HepG2 (cell line): Measurements from ENCODE around the gene TH. TPM values are rescaled to one million over a fixed set of nuclear protein-coding genes. Genes with fewer than 3 reads are reported as not detected.
A peak's percentile ranks its signal among the peaks of the same experiment; 100 is the strongest.

Source experiments
- CBX5 ChIP-seq: sonication (generic); formaldehyde crosslinking; IDR thresholded peaks from 2 replicates; pipeline ENCODE4 v1.4.0; 2020; ENCODE audit warnings: missing genetic modification reagents, borderline replicate concordance
- GABPA ChIP-seq, 2 experiments: IDR thresholded peaks; 2 replicates each; pipeline ENCODE4 v1.6.1; 2011 to 2016; ENCODE audit warnings: low read depth in 2 of 2, low read length in 1 of 2, missing biosample characterization in 1 of 2, missing genetic modification characterization in 1 of 2
- KAT7 ChIP-seq: IDR thresholded peaks from 2 replicates; pipeline ENCODE4 v1.6.1; 2018; ENCODE audit warnings: borderline replicate concordance, missing compliant biosample characterization
- MXD1 ChIP-seq: sonication (generic); formaldehyde crosslinking; IDR thresholded peaks from 2 replicates; pipeline ENCODE4 v1.4.0; 2020; ENCODE audit warnings: mild to moderate bottlenecking, missing genetic modification reagents
- SMAD9 ChIP-seq: sonication (generic); formaldehyde crosslinking; IDR thresholded peaks from 2 replicates; pipeline ENCODE4 v1.5.1; 2020; ENCODE audit warnings: mild to moderate bottlenecking, missing genetic modification reagents
- ZKSCAN8 ChIP-seq: IDR thresholded peaks from 2 replicates; pipeline ENCODE4 v1.6.1; 2016; ENCODE audit warnings: borderline replicate concordance, missing genetic modification reagents, missing compliant biosample characterization
- ZMYM4 ChIP-seq: sonication (generic); formaldehyde crosslinking; IDR thresholded peaks from 2 replicates; pipeline ENCODE4 v1.8.1; 2023; ENCODE audit warnings: mild to moderate bottlenecking, missing genetic modification reagents
- ZNF354B ChIP-seq: sonication (generic); formaldehyde crosslinking; IDR thresholded peaks from 2 replicates; pipeline ENCODE4 v1.8.0; 2022; ENCODE audit warnings: mild to moderate bottlenecking, missing genetic modification reagents
- ZNF607 ChIP-seq: sonication (generic); formaldehyde crosslinking; IDR thresholded peaks from 2 replicates; pipeline ENCODE4 v1.5.1; 2020; ENCODE audit warnings: missing genetic modification reagents, mild to moderate bottlenecking, borderline replicate concordance
- ZNF724P ChIP-seq: sonication (generic); formaldehyde crosslinking; IDR thresholded peaks from 2 replicates; pipeline ENCODE4 v1.8.0; 2022; ENCODE audit warnings: missing genetic modification reagents, borderline replicate concordance
- ZNF770 ChIP-seq: sonication (generic); formaldehyde crosslinking; IDR thresholded peaks from 2 replicates; pipeline ENCODE4 v1.5.0; 2020; ENCODE audit warnings: mild to moderate bottlenecking, missing genetic modification reagents
- polyA plus RNA-seq, 8 experiments: library from polyadenylated mRNA; depleted of rRNA in 3 of 8; stranded (reverse) in 7 of 8; unstranded in 1 of 8; fragments of >200 nt; fragmentation: Illumina TruSeq in 4 of 8; extraction: Trizol in 4 of 8; gene quantifications; 2 replicates each; pipeline versions ENCODE4 v1.2.1 to v1.2.3, GENCODE V29; 2011 to 2016; ENCODE audit warnings: low read depth in 4 of 8, missing spikeins in 1 of 8, mixed read lengths in 1 of 8; ENCODE audit not compliant: insufficient read depth in 1 of 8
- total RNA-seq, 5 experiments: library from RNA; depleted of rRNA; stranded (reverse); fragments of >200 nt; fragmentation: Illumina TruSeq; extraction: Trizol; gene quantifications; 2 replicates each; pipeline ENCODE4 v1.2.3, GENCODE V29; 2016; ENCODE audit warnings: low read depth in 1 of 5
- TF ChIP-seq, protein P1 (sequence below): sonication (generic); formaldehyde crosslinking; IDR thresholded peaks from 2 replicates; pipeline ENCODE4 v1.4.0; 2020; ENCODE audit warnings: missing genetic modification reagents, mild to moderate bottlenecking, borderline replicate concordance
- TF ChIP-seq, protein P2 (sequence below), 2 experiments: sonication (generic) in 1 of 2; formaldehyde crosslinking in 1 of 2; IDR thresholded peaks; 2 replicates each; pipeline versions ENCODE4 v1.5.1 to v1.6.1; 2011 to 2020; ENCODE audit warnings: borderline replicate concordance in 1 of 2, low read depth in 1 of 2, low read length in 1 of 2, mild to moderate bottlenecking in 1 of 2, missing genetic modification reagents in 1 of 2, moderate library complexity in 1 of 2
- TF ChIP-seq, protein P3 (sequence below): sonication (generic); formaldehyde crosslinking; IDR thresholded peaks from 2 replicates; pipeline ENCODE4 v1.4.0; 2020; ENCODE audit warnings: missing genetic modification reagents
- TF ChIP-seq, protein P4 (sequence below): sonication (generic); formaldehyde crosslinking; IDR thresholded peaks from 2 replicates; pipeline ENCODE4 v1.8.0; 2022; ENCODE audit warnings: mild to moderate bottlenecking, missing genetic modification reagents; ENCODE audit not compliant: insufficient replicate concordance

Gene TH
- total and polyA plus RNA-seq, 2 of the 13 experiments (the other 11 are each of a cell fraction or from before 2014, with no cell fraction given) = 0.36 TPM; not detected in 1

DNA sequence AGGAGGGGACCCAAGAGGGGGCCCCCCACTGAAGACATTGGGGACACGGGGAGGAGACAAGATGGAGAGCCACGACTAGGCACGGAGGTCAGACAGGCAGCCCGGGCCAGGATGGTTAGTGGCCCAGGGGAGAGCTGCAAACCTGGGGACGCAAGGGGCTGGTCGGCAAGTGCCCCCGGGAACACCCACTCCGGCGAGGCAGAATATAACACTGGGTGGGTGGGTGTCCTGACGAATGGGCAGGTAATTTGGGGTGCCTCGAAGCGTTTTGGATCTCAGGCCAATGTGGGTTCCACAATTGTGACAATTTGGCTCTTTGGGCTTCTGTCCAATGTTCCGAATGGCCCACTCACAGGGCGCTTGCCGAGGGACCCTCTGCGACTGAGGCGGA lies 42.3 kb downstream of the TH start (continued):
- TF ChIP-seq, protein P1, sequence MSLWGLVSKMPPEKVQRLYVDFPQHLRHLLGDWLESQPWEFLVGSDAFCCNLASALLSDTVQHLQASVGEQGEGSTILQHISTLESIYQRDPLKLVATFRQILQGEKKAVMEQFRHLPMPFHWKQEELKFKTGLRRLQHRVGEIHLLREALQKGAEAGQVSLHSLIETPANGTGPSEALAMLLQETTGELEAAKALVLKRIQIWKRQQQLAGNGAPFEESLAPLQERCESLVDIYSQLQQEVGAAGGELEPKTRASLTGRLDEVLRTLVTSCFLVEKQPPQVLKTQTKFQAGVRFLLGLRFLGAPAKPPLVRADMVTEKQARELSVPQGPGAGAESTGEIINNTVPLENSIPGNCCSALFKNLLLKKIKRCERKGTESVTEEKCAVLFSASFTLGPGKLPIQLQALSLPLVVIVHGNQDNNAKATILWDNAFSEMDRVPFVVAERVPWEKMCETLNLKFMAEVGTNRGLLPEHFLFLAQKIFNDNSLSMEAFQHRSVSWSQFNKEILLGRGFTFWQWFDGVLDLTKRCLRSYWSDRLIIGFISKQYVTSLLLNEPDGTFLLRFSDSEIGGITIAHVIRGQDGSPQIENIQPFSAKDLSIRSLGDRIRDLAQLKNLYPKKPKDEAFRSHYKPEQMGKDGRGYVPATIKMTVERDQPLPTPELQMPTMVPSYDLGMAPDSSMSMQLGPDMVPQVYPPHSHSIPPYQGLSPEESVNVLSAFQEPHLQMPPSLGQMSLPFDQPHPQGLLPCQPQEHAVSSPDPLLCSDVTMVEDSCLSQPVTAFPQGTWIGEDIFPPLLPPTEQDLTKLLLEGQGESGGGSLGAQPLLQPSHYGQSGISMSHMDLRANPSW (CRISPR knock-in tag) = no peak
- TF ChIP-seq ZMYM4 (CRISPR knock-in tag) (no peak), ZKSCAN8 (CRISPR knock-in tag) (no peak), CBX5 (no peak), ZNF724P (peak; percentile 55; the same call in 1 of the 2 replicates), MXD1 (CRISPR knock-in tag) (no peak), GABPA (IDR thresholded peaks at IDR 0.05; ENCODE audit: low read depth, low read length) (no peak), GABPA (CRISPR knock-in tag; IDR thresholded peaks at IDR 0.05; ENCODE audit: low read depth) (no peak), ZNF354B (CRISPR knock-in tag) (no peak), ZNF607 (CRISPR knock-in tag) (peak; percentile 20; the same call in 1 of the 2 replicates), KAT7 (CRISPR knock-in tag) (no peak), SMAD9 (CRISPR knock-in tag) (no peak), ZNF770 (CRISPR knock-in tag) (no peak)
- TF ChIP-seq, protein P2, sequence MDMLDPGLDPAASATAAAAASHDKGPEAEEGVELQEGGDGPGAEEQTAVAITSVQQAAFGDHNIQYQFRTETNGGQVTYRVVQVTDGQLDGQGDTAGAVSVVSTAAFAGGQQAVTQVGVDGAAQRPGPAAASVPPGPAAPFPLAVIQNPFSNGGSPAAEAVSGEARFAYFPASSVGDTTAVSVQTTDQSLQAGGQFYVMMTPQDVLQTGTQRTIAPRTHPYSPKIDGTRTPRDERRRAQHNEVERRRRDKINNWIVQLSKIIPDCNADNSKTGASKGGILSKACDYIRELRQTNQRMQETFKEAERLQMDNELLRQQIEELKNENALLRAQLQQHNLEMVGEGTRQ (IDR thresholded peaks at IDR 0.05; ENCODE audit: low read depth, low read length) = no peak
- TF ChIP-seq, protein P2 (CRISPR knock-in tag; IDR thresholded peaks at IDR 0.05; ENCODE audit: borderline replicate concordance) = 0 out of 2 replicates have a peak, but pooled peaks have one; percentile 7
- TF ChIP-seq, protein P3, sequence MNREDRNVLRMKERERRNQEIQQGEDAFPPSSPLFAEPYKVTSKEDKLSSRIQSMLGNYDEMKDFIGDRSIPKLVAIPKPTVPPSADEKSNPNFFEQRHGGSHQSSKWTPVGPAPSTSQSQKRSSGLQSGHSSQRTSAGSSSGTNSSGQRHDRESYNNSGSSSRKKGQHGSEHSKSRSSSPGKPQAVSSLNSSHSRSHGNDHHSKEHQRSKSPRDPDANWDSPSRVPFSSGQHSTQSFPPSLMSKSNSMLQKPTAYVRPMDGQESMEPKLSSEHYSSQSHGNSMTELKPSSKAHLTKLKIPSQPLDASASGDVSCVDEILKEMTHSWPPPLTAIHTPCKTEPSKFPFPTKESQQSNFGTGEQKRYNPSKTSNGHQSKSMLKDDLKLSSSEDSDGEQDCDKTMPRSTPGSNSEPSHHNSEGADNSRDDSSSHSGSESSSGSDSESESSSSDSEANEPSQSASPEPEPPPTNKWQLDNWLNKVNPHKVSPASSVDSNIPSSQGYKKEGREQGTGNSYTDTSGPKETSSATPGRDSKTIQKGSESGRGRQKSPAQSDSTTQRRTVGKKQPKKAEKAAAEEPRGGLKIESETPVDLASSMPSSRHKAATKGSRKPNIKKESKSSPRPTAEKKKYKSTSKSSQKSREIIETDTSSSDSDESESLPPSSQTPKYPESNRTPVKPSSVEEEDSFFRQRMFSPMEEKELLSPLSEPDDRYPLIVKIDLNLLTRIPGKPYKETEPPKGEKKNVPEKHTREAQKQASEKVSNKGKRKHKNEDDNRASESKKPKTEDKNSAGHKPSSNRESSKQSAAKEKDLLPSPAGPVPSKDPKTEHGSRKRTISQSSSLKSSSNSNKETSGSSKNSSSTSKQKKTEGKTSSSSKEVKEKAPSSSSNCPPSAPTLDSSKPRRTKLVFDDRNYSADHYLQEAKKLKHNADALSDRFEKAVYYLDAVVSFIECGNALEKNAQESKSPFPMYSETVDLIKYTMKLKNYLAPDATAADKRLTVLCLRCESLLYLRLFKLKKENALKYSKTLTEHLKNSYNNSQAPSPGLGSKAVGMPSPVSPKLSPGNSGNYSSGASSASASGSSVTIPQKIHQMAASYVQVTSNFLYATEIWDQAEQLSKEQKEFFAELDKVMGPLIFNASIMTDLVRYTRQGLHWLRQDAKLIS (CRISPR knock-in tag) = no peak
- TF ChIP-seq, protein P4, sequence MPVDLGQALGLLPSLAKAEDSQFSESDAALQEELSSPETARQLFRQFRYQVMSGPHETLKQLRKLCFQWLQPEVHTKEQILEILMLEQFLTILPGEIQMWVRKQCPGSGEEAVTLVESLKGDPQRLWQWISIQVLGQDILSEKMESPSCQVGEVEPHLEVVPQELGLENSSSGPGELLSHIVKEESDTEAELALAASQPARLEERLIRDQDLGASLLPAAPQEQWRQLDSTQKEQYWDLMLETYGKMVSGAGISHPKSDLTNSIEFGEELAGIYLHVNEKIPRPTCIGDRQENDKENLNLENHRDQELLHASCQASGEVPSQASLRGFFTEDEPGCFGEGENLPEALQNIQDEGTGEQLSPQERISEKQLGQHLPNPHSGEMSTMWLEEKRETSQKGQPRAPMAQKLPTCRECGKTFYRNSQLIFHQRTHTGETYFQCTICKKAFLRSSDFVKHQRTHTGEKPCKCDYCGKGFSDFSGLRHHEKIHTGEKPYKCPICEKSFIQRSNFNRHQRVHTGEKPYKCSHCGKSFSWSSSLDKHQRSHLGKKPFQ (CRISPR knock-in tag) = no peak
